GM18508 (cell line): ENCODE data around the gene NTRK2.

ENCODE experiments used
- ATAC-seq: cut with Tn5 transposase; IDR thresholded peaks from one replicate; pipeline ENCODE4 v1.9.1; 2021; ENCODE audit warnings: moderate number of reproducible peaks; ENCODE audit not compliant: insufficient read depth, unreplicated experiment

Gene NTRK2

DNA sequence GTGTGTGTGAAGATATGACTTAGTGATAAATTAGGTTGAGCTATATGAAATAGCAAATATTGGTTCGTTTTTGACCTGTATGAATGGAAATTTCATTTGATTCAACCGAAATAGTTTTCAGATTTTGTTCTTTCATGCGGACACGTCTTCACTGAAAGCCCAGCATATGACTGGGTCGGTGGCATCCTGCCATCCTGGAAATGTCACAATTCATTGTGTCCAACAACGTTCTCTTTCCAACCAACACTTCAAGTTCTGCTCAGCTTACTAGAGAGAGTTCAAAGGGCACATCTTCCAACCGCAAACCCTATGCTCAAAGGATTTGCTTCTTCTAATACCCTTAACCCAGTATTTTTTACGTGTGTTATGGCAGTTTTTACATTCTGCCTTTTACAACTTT is 252.5 kb downstream of the NTRK2 start:
- no peak for ATAC-seq

- ATAC-seq: no peak
Measured at GRCh38 chr9:84924266-84924665, 254.7 kb downstream of the NTRK2 start.

- no peak for ATAC-seq
Measured at GRCh38 chr9:84925225-84925872, 255.8 kb downstream of the NTRK2 start.

DNA sequence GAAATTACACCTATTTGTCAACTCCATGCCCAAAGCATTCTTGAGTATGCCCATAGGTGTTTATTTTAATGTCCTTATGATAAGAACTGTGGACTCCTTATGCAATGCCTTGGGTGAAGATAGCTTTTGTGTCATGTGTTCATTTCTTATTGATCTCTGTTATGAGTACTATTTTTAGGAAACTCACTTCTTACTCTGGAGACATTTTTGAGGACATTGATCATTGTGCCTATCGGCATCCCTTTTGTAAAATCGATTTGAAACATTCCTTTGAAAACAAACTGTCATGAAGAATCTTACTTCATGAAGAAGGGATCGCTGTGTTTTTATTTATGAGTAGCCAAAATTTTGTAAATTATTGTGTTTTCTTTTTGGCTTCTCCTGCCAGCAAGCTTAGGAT is 257.3 kb downstream of the NTRK2 start:
- ATAC-seq: no peak

DNA sequence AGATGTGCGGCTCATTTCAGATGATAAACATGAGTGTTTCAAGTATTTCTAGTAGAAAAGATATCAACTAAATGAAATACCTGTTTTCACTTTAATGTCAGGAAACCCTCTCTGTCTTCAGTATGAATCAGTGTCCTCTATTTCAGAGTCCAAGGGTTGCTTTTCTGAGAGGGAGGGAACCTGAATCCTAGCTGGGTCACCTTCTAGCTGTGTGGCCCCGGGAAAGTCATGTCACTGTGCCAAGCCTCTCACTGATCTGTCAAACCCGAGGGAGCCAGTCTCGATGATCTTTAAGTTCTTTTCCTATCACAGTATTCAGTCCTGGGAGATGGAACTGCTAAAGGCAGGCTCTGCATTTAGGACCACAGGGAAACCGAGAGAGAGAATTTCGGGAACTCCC is 258.9 kb downstream of the NTRK2 start:
- no peak for ATAC-seq

- no peak for ATAC-seq
Measured at GRCh38 chr9:84929068-84929467, 259.5 kb downstream of the NTRK2 start.

DNA sequence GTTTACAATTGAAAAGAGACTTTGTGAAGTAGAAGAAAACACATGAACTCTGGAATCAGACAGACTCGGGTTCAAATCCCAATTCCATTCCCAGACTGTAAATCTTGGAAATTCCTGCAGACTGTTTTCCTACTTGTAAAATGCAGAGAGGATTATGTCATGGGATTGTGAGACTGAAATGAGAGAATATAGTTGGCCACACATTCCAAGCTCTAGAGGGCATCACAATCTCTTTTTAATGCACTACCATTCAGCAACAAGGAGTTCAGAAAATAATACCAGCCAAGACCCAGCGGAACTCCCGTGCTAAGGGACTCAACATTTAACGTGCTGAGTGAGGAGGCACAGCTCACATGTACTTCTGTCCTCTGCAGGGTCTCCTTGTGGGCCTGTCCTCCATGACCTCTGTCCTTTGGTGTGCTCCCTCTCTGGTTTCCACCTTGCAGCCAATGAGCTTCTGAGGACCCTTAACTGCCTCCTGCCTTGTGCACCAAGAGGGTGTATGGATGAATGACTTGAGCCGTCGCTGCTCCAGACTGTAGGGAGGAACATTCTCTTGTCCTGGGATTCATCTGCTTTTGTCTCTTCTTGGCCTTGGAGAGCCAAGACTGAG is 263.5 kb downstream of the NTRK2 start:
- ATAC-seq: no peak

DNA sequence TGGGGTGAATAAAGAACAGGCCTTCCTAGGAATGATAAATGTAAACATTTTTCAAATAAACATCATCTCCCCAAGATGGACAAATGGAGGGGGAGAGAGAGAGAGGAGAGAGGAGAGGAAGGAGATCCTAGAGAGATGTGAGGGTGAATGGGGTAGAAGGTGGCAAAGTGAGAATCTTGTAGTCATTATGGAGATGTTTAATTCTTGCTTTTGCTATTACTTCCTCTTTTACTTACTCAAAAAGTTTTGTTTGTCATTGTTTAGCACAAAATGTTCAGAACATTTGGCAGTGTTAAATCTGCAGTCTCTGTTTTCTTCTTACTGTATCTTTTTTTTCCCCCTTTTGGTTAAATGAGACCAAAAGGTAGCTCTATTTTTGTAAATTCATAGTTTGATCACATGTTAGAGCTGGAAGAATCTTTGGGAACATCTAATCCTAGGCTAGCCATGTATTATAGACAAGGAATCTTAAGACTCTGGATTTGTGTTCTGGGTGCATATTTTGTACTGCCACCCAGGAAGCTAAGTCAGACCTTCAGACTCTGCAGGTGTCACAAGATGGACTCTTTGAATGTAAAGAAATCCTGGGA is 266.1 kb downstream of the NTRK2 start:
- ATAC-seq: no peak

DNA sequence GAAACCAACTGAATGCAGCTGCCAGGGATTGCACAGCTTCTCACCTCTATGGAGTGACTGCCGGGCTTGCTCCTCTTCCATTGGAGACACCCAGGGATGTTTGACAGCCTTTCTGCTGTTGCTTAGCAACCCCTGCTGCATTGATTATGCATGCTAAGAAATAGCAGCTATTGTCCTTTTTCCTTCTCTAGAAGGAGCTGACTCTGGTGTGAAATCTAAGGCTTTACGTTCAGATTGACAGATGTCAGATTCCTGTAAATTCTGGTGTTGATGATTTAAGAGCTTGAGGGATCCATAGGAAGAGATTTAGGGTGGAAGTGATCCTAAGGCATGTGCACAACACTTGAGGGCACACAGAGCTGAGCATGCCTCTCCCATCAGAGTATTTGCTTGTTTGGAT is 267.7 kb downstream of the NTRK2 start:
- no peak for ATAC-seq

DNA sequence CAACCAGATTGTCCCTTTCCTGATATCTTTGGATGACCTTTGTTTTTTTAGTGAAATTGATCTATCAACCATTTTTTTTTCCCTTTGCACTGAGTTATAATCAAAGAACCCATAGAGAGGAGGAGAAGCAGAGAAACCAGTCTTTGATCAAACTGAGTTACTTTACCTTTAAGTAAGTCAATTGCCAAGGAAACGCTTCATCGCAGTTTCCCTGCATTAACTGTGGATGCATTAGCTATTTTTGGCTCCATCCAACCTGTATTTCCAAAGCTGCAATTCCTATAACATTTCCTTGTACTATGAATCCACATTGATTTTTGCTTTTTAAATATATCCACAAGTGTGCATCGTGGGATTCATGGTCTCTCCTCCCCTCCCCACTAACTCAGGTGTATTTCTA is 268.1 kb downstream of the NTRK2 start:
- no peak for ATAC-seq

- ATAC-seq: no peak
Measured at GRCh38 chr9:84939774-84940173, 270.2 kb downstream of the NTRK2 start.

DNA sequence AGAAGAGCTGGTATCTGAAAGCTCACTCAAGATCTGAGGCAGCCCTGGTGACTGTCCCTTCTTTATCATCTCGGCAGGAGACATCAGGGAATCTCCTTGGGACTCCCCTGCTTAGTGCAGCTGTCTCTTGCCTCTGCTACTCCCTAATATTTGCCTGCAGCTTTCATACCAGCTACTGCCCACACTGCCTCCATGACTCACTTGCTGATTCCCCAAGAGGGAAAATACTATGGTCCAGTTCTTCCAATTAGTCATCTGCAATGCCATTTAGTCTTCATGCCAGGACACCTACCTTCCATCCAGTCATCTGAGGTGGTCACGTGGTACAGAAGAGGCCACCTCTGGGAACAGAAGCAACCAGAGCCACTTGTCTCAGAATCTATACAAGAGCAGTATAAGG is 270.8 kb downstream of the NTRK2 start:
- no peak for ATAC-seq

- ATAC-seq: no peak
Measured at GRCh38 chr9:84941792-84942191, 272.3 kb downstream of the NTRK2 start.

GRCh38 chr9:84943482-84944050 is 274.0 kb downstream of the NTRK2 start:
- no peak for ATAC-seq

DNA sequence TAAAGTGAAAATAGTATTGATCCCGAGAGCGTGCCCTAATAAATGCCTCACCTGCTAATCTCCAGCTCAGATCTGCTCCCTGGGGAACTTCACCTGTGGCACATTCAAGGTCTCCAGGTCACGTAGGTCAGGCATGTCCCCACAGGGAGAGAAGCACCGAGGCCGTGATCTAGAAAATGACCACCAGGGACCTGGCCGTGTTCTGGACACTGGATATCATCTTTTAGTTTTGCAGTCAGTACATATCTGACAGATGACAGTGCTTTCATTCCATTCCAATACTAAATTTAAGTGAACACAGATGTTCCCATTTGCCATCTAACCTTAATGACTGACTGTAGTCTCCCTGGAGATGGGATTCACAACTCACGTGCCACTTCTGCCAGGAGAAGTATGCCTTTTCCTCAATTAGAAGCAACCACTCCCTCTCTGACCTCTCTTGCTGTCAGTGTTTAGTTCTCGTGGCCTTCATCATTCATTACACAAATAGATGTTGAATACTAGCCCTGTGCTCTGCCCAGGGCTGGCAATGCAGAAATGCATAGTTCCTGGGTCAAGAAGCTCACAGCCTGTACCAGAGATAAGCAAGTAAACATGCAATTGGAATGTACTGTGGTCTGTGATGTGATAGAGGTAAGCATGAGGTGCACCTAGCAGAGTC is 276.5 kb downstream of the NTRK2 start:
- ATAC-seq: no peak

DNA sequence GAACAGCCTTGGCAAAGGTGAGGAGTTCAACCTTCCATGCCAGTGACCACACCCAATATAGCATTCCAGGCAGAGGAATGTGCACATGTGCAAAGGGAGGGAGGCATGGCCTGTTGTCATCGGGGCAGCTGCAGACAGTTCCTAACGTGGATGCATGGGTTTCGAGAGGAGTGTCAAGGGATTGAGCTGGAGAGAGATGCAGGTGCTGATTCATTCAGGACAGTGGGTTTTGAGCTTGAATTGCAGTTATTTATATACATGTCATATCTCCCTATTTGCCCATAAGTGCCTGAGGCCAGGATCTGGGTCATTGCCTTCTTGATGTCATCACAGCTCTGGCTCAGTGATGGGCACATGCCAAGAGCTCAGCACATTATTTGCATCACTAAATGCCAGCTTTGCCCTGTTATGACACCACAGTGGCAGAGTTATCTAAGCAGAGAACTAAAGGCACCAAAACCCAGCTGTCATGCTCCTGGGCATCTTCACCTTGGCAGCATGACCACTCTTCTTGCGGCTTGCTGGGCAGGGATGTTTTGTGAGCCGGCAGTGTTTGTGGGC is 278.0 kb downstream of the NTRK2 start:
- ATAC-seq: no peak

- no peak for ATAC-seq
Measured at GRCh38 chr9:84949258-84949657, 279.7 kb downstream of the NTRK2 start.

GRCh38 chr9:84949971-84950370 is 280.4 kb downstream of the NTRK2 start:
- ATAC-seq: no peak

GRCh38 chr9:84950879-84951811 is 281.6 kb downstream of the NTRK2 start:
- ATAC-seq: no peak

DNA sequence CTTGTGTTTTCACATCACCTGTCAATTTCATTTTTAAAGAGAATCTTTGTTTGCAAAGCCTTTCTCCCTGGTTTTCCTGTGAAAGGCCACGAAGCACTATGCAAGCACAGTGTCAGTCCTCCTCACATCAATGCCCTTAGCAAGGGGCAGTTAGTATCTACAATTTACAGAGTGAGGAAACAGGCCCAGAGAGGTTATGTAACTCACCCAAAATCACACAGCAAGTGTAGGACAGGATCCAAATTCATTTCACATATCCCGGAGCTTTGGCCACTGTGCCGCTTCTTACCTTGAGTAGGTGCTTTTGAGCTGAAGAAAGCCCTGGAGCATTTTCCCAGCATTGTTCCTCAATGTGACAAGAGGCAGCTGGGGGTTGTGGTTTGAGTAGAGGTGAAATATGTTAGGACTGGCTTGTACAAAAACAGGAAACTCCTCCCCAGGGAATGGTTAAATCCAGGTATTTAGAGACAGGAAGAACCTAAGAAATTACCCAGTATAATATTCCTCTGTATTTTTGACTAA is 283.8 kb downstream of the NTRK2 start:
- ATAC-seq: no peak
